Measurements from ENCODE around the gene STARD13. TPM values are rescaled to one million over a fixed set of nuclear protein-coding genes. Genes with fewer than 3 reads are reported as not detected.

Gene STARD13
- total RNA-seq, 6 experiments from 2014 or later, result 27.9 to 38.3 (median 34.5) TPM

DNA sequence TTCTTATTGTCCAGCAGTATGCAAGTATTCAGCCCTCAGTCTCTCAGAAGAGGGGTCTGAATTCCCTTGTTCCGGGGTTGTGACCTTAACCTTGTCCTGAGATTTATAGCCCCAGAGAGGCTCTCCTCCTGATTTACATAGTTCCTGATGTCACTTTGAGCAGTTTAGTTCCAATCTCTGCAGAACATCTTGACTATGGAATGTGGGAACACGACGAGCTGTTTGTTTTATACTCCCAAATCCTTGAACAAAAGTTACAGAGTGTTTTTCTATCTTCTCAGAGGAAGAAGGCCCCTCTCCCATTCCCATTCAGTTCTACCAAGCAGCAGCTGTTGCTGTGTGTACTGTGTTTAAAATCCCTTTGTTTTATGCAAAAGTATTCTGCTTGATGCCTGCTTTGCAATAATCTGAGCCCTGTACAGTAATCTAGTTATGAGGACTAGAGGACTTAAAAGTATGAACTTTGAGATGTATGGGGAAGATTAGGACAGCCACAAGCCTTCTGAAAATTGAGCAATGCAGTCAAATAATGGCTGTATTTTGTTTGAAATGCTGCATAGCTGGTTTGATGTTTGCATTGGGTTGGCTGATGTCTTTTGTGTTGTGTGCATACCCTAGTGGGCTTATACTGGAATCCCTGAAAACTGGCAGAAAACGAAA, 194.7 kb downstream of the STARD13 start:
- TF ChIP-seq, protein P1, sequence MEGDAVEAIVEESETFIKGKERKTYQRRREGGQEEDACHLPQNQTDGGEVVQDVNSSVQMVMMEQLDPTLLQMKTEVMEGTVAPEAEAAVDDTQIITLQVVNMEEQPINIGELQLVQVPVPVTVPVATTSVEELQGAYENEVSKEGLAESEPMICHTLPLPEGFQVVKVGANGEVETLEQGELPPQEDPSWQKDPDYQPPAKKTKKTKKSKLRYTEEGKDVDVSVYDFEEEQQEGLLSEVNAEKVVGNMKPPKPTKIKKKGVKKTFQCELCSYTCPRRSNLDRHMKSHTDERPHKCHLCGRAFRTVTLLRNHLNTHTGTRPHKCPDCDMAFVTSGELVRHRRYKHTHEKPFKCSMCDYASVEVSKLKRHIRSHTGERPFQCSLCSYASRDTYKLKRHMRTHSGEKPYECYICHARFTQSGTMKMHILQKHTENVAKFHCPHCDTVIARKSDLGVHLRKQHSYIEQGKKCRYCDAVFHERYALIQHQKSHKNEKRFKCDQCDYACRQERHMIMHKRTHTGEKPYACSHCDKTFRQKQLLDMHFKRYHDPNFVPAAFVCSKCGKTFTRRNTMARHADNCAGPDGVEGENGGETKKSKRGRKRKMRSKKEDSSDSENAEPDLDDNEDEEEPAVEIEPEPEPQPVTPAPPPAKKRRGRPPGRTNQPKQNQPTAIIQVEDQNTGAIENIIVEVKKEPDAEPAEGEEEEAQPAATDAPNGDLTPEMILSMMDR (IDR thresholded peaks at IDR 0.05), result no peak
- Mint-ChIP-seq H3K36me3 (ENCODE audit: low read depth) (no peaks in the 10 kb centered on the region), H3K27ac (no peak overlapping the region), H3K27me3 (ENCODE audit: insufficient read depth) (peaks cover 10% of the 10 kb centered on the region; the same call in 1 of the 2 replicates), H3K9me3 (no peaks in the 10 kb centered on the region), H3K4me3 (no peak overlapping the region), H3K4me1 (ENCODE audit: low read depth) (peaks cover 38% of the 10 kb centered on the region)
- DNase-seq, result no peak

DNA sequence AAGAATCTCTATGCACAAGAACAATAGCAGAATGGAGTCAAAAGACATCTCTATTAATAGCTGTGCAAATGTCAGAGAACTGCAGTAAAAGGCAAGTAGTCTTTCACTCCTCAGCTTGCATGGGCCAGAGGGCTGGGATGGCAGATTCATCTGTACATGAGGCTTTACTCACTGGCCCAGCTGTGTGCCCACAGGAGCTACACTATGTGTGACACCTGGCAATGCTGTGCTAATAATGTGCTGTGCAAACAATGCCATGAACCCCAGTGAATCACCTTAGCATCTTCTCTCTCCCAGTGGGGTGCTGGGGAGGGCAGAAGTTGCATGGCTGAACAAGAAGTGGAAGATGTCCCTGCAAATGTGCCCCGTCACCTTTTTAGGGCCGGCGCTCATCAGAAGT, 196.2 kb downstream of the STARD13 start:
- DNase-seq, result no peak
- Mint-ChIP-seq H3K36me3 (ENCODE audit: low read depth) (no peaks in the 10 kb centered on the region), H3K27ac (no peak overlapping the region), H3K4me1 (ENCODE audit: low read depth) (peaks cover 38% of the 10 kb centered on the region), H3K27me3 (ENCODE audit: insufficient read depth) (peaks cover 16% of the 10 kb centered on the region), H3K4me3 (no peak overlapping the region), H3K9me3 (no peaks in the 10 kb centered on the region)
- TF ChIP-seq, protein P1 (IDR thresholded peaks at IDR 0.05), result no peak

DNA sequence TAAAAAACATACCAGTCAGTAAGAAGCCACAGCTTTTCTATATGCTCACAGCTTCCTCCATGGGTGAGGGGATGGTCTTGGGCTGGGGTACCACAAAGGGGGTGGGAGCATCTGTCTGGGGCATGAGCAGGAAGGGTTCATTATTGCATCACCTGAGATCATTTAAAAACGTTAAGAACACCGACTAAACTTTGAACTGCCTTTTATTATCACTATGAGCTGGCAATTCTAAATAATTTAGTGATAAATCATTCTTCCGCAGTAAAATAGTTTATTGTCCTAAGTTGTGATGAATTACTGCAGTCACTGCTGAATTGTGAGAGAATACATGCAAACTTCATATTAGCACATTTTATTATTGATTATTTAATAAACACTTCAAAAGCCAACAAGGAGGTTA, 197.8 kb downstream of the STARD13 start:
- H3K4me3 Mint-ChIP-seq, result no peak overlapping the region
- H3K36me3 Mint-ChIP-seq (ENCODE audit: low read depth), result no peaks in the 10 kb centered on the region
- peaks cover 16% of the 10 kb centered on the region for H3K27me3 Mint-ChIP-seq (ENCODE audit: insufficient read depth)
- TF ChIP-seq, protein P1 (IDR thresholded peaks at IDR 0.05), result no peak
- peaks cover 38% of the 10 kb centered on the region for H3K4me1 Mint-ChIP-seq (ENCODE audit: low read depth)
- H3K27ac Mint-ChIP-seq, result no peak overlapping the region
- no peaks in the 10 kb centered on the region for H3K9me3 Mint-ChIP-seq
- DNase-seq, result no peak

DNA sequence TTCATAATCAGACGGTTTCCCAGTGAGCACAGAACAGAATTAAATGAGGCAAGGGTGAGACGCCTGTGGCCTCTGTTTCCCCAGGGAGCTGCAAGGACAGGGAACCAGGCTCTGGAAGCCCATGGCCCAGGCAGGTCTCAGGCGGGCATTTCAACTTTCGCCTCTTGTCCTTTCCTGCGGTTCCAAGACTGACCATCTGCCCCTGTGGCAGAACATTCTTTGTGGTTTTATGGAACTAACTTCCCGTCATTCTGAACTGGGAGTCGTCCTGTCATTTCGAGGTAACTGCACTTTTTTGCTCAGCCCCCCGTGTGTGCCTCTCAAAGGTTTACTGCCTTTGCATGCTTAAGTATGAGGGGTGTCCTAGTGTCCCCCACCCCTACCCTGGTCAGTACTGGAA, 198.5 kb downstream of the STARD13 start:
- no peak for DNase-seq
- Mint-ChIP-seq H3K36me3 (ENCODE audit: low read depth) (no peaks in the 10 kb centered on the region), H3K4me3 (no peak overlapping the region), H3K4me1 (ENCODE audit: low read depth) (peaks cover 38% of the 10 kb centered on the region), H3K9me3 (no peaks in the 10 kb centered on the region), H3K27ac (no peak overlapping the region), H3K27me3 (ENCODE audit: insufficient read depth) (peaks cover 16% of the 10 kb centered on the region)
- TF ChIP-seq, protein P1 (IDR thresholded peaks at IDR 0.05), result no peak

DNA sequence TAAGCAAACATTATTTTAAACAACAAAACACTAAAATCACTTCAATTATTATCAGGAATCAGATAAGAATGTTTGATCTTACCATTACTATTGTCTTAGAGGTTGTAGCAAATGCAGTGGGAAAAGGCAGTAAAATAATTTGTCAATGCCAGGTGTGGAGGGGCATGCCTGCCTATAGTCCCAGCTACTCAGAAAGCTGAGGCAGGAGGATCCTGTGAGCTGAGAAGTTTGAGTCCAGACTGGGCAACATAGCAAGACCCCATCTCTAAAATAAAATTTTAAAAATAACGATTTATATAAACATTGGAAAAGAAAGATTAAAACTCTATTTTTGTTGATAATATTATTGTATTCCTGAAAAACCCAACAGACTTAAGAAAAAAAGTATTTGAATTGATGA, 202.5 kb downstream of the STARD13 start:
- no peak overlapping the region for H3K27ac Mint-ChIP-seq
- no peaks in the 10 kb centered on the region for H3K36me3 Mint-ChIP-seq (ENCODE audit: low read depth)
- peaks cover 30% of the 10 kb centered on the region for H3K27me3 Mint-ChIP-seq (ENCODE audit: insufficient read depth)
- TF ChIP-seq, protein P1 (IDR thresholded peaks at IDR 0.05), result no peak
- no peak overlapping the region for H3K4me3 Mint-ChIP-seq
- H3K9me3 Mint-ChIP-seq, result no peaks in the 10 kb centered on the region
- DNase-seq, result no peak
- H3K4me1 Mint-ChIP-seq (ENCODE audit: low read depth), result peaks cover 23% of the 10 kb centered on the region
